Mucosa of descending colon (tissue), 3 donors: ENCODE data around the gene SETD4. TPM values are rescaled to one million over a fixed set of nuclear protein-coding genes. Genes with fewer than 3 reads are reported as not detected.
"Not testable (repeated sequence)": the region's sequence is repeated elsewhere in the genome, so short reads cannot be mapped to it uniquely, and the experiment has no call there.

Experiments used
- ATAC-seq: fragments of 200-7000 bp; cut with Tn5 transposase; one replicate; pipeline ENCODE4 v1.9.1; 2020; ENCODE audit warnings: mild to moderate bottlenecking, moderate library complexity
- DNase-seq, 3 donors: peaks; one replicate each; pipeline ENCODE4 v3.0.0-alpha.2; 2020
- H3K36me3 ChIP-seq: fragments of 200-600 bp; one replicate; pipeline ENCODE4 v1.8.0; 2021; ENCODE audit warnings: low read depth, mild to moderate bottlenecking
- H3K4me1 ChIP-seq: fragments of 200-600 bp; one replicate; pipeline ENCODE4 v1.8.0; 2021; ENCODE audit warnings: low read depth, mild to moderate bottlenecking
- H3K4me3 ChIP-seq: fragments of 200-600 bp; one replicate; pipeline ENCODE4 v1.8.0; 2021; ENCODE audit warnings: mild to moderate bottlenecking
- H3K9me3 ChIP-seq: fragments of 200-600 bp; one replicate; pipeline ENCODE4 v1.8.0; 2021; ENCODE audit warnings: mild to moderate bottlenecking
- CTCF ChIP-seq: fragments of 200-600 bp; IDR thresholded peaks from one replicate; pipeline ENCODE4 v1.8.0; 2022; ENCODE audit warnings: antibody characterized with exemption, mild to moderate bottlenecking
- intact Hi-C, 2 donors: fragments of 100-400 bp; cut with DNase I in 1 of 2; cut with micrococcal nuclease in 1 of 2; formaldehyde crosslinking; loops; one replicate each; pipeline versions ENCODE4 v1.11.0 to v1.11.1; 2022; cut with DNase I, micrococcal nuclease
- total RNA-seq, 3 donors: library from RNA; stranded (reverse); fragmentation: NEBNext Ultra II Directional in 2 of 3; extraction: Animal tissue kit (Norgen Biotek cat#: 25700) in 2 of 3; gene quantifications; one replicate each; pipeline versions ENCODE4 v1.2.1 to v1.2.4, GENCODE V29; 2021 to 2023
- donor health status: DM: no; HTN: no; CAD: no; lungs with moderate emphysema.
- donor health status: DM: no; HTN: no; CAD: no.
- donor health status: DM: no; HTN: yes; CAD: no.

Gene SETD4
- total RNA-seq, 3 donors from 2014 or later: 18.9 to 25.7 (median 21.7) TPM

DNA sequence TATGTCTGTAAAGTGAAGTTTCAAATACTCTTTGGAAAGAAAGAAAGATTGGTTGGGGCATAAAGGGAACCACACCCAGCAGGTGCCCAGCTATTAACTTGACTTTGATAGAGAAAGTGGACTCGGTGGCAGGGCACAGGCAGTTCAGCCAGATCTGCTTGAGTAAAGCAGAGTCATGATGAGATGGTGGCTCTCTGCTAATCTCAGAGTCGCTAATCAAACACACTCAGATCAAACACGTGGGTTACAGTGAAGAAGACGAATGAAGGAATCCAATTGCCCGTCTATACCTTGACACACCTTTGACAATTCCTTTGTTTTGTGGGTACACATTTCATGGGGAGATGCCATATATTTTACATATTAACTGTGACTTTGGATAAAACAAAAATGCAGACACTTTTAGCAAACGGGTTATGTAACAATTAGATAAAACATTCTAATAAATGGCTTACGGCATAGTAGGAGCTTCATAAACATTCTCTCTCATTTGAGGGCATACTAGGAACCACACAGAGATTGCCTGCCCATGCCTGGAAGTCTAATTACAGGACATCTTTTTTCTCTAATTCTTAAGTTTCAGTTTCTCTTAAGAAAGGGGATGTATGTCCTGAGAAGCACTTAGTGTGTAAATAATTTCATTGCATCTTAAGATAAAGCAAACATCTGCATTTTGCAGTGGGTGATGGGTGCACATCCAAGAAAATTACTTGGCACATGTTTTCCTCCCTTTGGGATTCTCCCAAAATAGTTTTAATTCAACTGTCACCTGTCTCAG lies 16.7 kb upstream of the SETD4 start:
- ATAC-seq (peak; percentile 76), DNase-seq (peak in 1 of 3 donors; percentile 52)
- H3K9me3 ChIP-seq: no peaks in the 10 kb centered on the region
- intact Hi-C loops: no loop called here
- H3K4me3 ChIP-seq: no peak overlapping the region
- H3K4me1 ChIP-seq: peaks cover 5% of the 10 kb centered on the region
- no peak for TF ChIP-seq CTCF
- no peaks in the 10 kb centered on the region for H3K36me3 ChIP-seq

- Histone ChIP-seq H3K4me1 (peaks cover 13% of the 10 kb centered on the region), H3K9me3 (no peaks in the 10 kb centered on the region), H3K36me3 (no peaks in the 10 kb centered on the region), H3K4me3 (no peak overlapping the region)
- intact Hi-C loops: no loop called here
- DNase-seq (no peak), ATAC-seq (no peak)
- no peak for TF ChIP-seq CTCF
These were observed 15.6 kb upstream of the SETD4 start for GRCh38 chr21:36075953-36076352.

DNA sequence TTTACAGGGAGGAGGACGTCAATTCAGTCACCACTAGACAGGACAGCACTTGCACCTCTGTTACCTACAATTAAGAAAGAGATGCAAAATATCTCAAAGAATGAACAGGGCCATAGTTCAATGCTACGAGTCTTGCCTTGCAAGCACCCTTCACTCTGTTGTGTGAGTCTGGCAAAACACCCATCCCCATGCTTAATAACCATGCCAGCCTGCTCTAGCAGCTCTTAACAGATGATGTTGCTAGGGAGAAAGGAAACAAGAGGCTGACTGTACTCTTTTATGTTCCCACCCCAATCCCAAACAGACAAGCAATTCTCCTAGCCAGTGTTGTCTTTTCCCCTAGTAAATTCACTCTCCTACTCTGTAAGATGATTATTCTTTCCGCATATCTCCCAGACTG lies 14.8 kb upstream of the SETD4 start:
- Histone ChIP-seq H3K9me3 (no peaks in the 10 kb centered on the region), H3K36me3 (no peaks in the 10 kb centered on the region), H3K4me3 (no peak overlapping the region), H3K4me1 (peaks cover 19% of the 10 kb centered on the region)
- peak; percentile 62 for ATAC-seq
- no peak for DNase-seq
- no peak for TF ChIP-seq CTCF
- intact Hi-C loops: no loop called here

DNA sequence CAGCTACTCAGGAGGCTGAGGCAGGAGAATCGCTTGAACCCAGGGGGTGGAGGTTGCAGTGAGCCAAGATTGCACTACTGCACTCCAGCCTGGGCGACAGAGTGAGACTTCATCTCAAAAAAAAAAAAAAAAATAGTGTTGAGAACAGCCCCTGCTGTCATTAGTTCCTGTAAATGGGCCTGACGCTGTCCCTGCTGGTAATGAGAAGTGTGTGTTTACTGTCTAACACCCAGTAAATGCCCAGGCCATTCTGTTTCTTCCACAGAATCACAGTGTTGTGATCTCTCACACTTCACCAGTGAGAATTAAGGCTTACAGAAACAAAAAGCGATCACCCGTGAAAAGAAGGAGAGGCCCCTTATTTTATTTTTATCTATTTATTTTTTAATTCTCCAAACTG lies 13.6 kb upstream of the SETD4 start:
- ATAC-seq: not testable (repeated sequence)

GRCh38 chr21:36073181-36073580 lies 12.9 kb upstream of the SETD4 start:
- H3K4me3 ChIP-seq: no peak overlapping the region
- DNase-seq (no peak), ATAC-seq (no peak)
- H3K9me3 ChIP-seq: peaks cover 9% of the 10 kb centered on the region
- no peaks in the 10 kb centered on the region for H3K36me3 ChIP-seq
- intact Hi-C loops: no loop called here
- no peak for TF ChIP-seq CTCF
- H3K4me1 ChIP-seq: peaks cover 22% of the 10 kb centered on the region

More for the DNA sequence above, 13.6 kb upstream of the SETD4 start:
- intact Hi-C loops, H3K9me3 ChIP-seq, H3K4me3 ChIP-seq, H3K36me3 ChIP-seq, DNase-seq: not testable (repeated sequence)
- peaks cover 24% of the 10 kb centered on the region for H3K4me1 ChIP-seq

- Histone ChIP-seq H3K4me1 (peaks cover 22% of the 10 kb centered on the region), H3K36me3 (no peaks in the 10 kb centered on the region), H3K9me3 (peaks cover 9% of the 10 kb centered on the region), H3K4me3 (no peak overlapping the region)
- no peak for TF ChIP-seq CTCF
- ATAC-seq (no peak), DNase-seq (no peak)
- intact Hi-C loops: no loop called here
These were observed 12.3 kb upstream of the SETD4 start for GRCh38 chr21:36072453-36073162.
